ENCODE measurements around the gene TTC14. TPM values are rescaled to one million over a fixed set of nuclear protein-coding genes. Genes with fewer than 3 reads are reported as not detected.

TTC14 gene
- total RNA-seq, 1 donor from 2014 or later: 74.3 TPM

DNA sequence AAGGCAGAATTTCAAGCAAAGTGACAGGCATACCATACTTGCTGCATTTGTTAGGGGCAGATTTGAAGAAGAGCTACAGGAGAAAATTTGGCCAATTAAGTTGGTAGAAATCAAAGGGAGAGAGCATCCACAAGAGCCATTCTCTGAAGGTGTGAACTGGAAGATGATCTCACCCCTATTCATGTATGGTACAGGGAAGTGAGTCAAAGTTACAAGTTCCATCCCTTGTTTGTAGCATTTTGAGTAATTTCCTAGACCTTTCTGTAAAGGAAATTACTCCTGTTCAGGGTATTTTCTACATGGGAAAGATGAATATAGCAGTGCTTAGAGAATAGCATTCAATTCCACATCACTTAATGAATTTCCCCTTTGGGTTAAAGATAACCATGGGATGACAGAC is 28.4 kb downstream of the TTC14 start:
- DNase-seq (ENCODE audit: low spot score): no peak

DNA sequence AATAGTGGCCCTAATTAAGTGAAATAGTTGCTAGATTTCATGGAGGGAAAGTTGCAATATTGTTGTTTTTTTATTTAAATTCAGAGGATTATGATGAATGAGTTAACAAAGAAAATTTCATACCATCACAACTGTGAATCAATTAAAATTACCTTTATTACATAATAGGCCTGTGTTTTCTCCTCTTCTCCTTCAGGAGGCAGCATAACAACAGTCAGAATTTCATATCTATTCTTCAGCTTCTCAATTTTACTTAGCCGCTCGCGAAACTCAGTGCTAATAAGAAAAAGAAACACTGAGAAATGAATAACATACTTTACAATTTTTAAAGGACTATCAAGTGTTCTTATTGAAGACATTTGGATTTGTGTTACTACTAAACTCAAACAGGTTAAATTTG is 29.4 kb downstream of the TTC14 start:
- no peak for DNase-seq (ENCODE audit: low spot score)

DNA sequence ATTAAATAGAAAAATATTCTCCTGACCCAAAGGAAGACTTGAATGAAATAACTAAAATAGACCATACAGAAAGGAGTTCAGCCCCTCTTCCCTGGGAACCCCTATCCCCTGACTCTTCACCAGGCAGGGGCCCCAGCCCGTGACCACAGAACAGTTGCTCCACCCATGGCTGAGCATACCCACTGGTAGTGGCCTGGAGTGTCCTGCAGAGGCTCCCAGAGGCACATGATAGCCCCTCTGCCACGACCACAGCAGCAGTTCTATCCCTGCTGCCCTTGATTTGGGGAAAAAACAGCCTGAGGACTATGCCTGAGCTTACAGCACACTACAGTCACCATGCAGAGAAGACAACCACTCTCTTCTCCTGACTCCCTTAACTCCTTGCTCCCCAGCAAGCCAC is 31.8 kb downstream of the TTC14 start:
- DNase-seq (ENCODE audit: low spot score): no peak

DNA sequence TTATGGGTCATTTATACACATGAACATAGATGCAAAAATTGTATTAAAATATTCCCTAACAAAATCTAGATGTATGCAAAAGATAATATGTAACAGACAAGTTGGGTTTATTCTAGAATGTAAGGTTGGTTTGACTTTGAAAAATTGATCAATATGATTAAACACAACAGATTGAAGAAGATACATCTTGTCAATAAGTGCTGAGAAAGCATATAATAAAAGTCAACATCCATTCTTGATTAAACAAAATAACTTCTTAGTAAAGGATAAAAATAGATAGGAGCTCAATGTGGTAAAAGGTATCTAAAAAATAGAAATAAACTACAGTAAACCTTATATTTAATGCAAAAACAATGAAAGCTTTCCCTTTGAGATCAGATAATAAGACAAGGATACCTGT is 39.0 kb downstream of the TTC14 start:
- DNase-seq (ENCODE audit: low spot score): no peak

DNA sequence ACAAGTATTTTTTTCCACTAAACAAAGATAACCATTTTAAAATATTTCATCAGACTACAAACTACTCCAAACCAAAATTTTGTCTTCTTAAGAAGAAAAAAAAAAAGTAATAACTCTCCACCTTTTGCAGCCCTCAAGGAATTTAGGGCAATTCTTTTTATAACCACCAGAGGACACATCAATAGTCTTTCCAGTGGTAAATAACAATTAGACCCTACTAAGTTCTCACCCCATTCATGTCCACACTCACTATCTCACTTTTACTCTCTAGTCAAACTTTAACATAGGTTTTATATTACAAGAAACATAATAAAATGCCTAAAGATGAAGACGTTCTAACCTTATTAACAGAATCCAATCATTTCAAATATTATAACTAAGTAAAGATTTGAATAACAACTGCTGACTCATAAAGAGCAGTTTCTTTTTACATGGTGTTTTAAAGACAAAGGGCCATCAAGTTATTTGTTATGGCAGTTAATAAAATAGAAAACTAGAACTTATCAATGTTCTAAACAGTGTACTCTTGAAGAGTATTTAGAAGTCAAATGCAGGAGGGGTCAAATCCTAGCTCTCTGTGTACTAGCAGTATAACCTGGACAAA is 44.3 kb downstream of the TTC14 start:
- DNase-seq (ENCODE audit: low spot score): no peak

DNA sequence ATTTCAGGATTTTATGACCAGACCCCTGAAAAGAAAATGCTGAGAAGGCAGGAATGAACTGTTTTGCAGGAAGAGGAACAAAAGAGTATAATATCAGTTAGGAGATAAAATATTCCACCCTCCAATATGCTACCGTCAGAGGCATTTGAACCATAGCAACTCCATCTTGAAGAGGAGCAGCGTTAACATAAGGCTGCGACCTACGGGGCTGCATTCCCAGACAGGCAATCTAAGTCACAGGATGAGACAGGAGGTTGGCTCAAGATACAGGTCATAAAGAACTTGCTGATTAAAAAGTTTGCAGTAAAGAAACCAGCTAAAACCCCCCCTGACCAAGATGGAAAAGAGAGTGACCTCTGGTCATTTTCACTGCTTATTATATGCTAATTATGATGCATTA is 54.4 kb downstream of the TTC14 start:
- DNase-seq (ENCODE audit: low spot score): no peak

DNA sequence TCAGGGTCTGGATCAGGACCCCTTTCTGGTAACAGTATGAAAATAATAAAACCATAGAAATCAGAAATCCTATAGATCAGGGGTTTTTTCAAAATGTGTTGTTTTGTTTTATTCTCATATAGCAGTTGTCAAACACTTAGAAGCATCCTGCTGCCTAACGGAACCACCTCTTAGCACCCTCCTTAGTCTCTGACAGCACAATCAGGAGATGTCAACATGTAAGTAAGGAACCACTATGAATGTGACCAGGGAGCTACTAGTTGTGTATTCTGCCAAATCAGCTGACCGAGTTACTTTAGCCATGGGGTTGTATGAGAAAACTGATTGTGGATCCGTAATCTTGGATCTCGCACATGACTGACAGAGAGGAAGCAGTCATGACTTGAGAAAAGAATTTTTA is 55.1 kb downstream of the TTC14 start:
- DNase-seq (ENCODE audit: low spot score): no peak

Other genes with a start within 250 kb of the TTC14 start
- gene CCDC39, start 77.3 kb downstream of the TTC14 start, total RNA-seq: not detected